HEK293T (cell line): Measurements from ENCODE around the gene OR2A7.
"Not testable (repeated sequence)": the region's sequence is repeated elsewhere in the genome, so short reads cannot be mapped to it uniquely, and the experiment has no call there.

Source experiments
- CTCF ChIA-PET: fragments of 350-600 bp; formaldehyde crosslinking; extraction: SDS; loops from one replicate; lab custom pipeline; 2021; ENCODE audit warnings: antibody characterized with exemption, inconsistent platforms; lab: Yijun Ruan, JAX
- POLR2A ChIA-PET: fragments of 350-600 bp; formaldehyde crosslinking; extraction: SDS; loops from one replicate; lab custom pipeline; 2020; ENCODE audit warnings: antibody characterized with exemption, inconsistent platforms; lab: Yijun Ruan, JAX
- DNase-seq: peaks from one replicate; pipeline ENCODE4 v3.0.0; 2012; ENCODE audit warnings: mixed read lengths; ENCODE audit errors: extremely low spot score

The OR2A7 gene

GRCh38 chr7:144264692-144265091 is at the start of gene OR2A7:
OR2A7 (minus strand) TSS chr7:144264792; CDS start chr7:144259628, 5,164 bp downstream.
- POLR2A ChIA-PET, DNase-seq, CTCF ChIA-PET: not testable (repeated sequence)

- CTCF ChIA-PET, DNase-seq, POLR2A ChIA-PET: not testable (repeated sequence)
Measured at GRCh38 chr7:144311872-144312469, 47.4 kb upstream of the OR2A7 start, which contains the start of gene OR2A1. OR2A1 (plus strand) TSS chr7:144312419; CDS start chr7:144318125, 5,706 bp downstream.

GRCh38 chr7:144311218-144311617 is 46.6 kb upstream of the OR2A7 start:
- CTCF ChIA-PET, POLR2A ChIA-PET, DNase-seq: not testable (repeated sequence)

GRCh38 chr7:144309702-144310101 is 45.1 kb upstream of the OR2A7 start:
- POLR2A ChIA-PET, CTCF ChIA-PET, DNase-seq: not testable (repeated sequence)

GRCh38 chr7:144305156-144305555 is 40.6 kb upstream of the OR2A7 start:
- POLR2A ChIA-PET, CTCF ChIA-PET, DNase-seq: not testable (repeated sequence)

GRCh38 chr7:144303607-144304006 is 39.0 kb upstream of the OR2A7 start:
- CTCF ChIA-PET, POLR2A ChIA-PET, DNase-seq: not testable (repeated sequence)

GRCh38 chr7:144302578-144303303 is 38.1 kb upstream of the OR2A7 start:
- POLR2A ChIA-PET, DNase-seq, CTCF ChIA-PET: not testable (repeated sequence)

GRCh38 chr7:144293794-144294499 is 29.4 kb upstream of the OR2A7 start:
- CTCF ChIA-PET, POLR2A ChIA-PET, DNase-seq: not testable (repeated sequence)

GRCh38 chr7:144292384-144293161 is 28.0 kb upstream of the OR2A7 start:
- DNase-seq, CTCF ChIA-PET, POLR2A ChIA-PET: not testable (repeated sequence)

GRCh38 chr7:144291607-144292006 is 27.0 kb upstream of the OR2A7 start:
- POLR2A ChIA-PET, CTCF ChIA-PET, DNase-seq: not testable (repeated sequence)

- DNase-seq, POLR2A ChIA-PET, CTCF ChIA-PET: not testable (repeated sequence)
Measured at GRCh38 chr7:144287171-144287784, 22.7 kb upstream of the OR2A7 start.

GRCh38 chr7:144283716-144284115 is 19.1 kb upstream of the OR2A7 start:
- CTCF ChIA-PET, POLR2A ChIA-PET, DNase-seq: not testable (repeated sequence)

GRCh38 chr7:144282490-144282889 is 17.9 kb upstream of the OR2A7 start:
- CTCF ChIA-PET, DNase-seq, POLR2A ChIA-PET: not testable (repeated sequence)

- POLR2A ChIA-PET: not testable (repeated sequence)
Measured at GRCh38 chr7:144281981-144282380, 17.4 kb upstream of the OR2A7 start.

GRCh38 chr7:144280010-144280409 is 15.4 kb upstream of the OR2A7 start:
- CTCF ChIA-PET, POLR2A ChIA-PET, DNase-seq: not testable (repeated sequence)

More at GRCh38 chr7:144281981-144282380, 17.4 kb upstream of the OR2A7 start:
- CTCF ChIA-PET, DNase-seq: not testable (repeated sequence)

- CTCF ChIA-PET, POLR2A ChIA-PET, DNase-seq: not testable (repeated sequence)
Measured at GRCh38 chr7:144275281-144275680, 10.7 kb upstream of the OR2A7 start.

GRCh38 chr7:144269188-144269587 is 4.6 kb upstream of the OR2A7 start, which contains the start of gene CTAGE8:
CTAGE8 (minus strand) TSS chr7:144269288; CDS start chr7:144269250, 38 bp downstream.
- POLR2A ChIA-PET, CTCF ChIA-PET, DNase-seq: not testable (repeated sequence)
